ENCODE measurements around the gene KCNQ1.
A peak's percentile ranks its signal among the peaks of the same experiment; 100 is the strongest.

The KCNQ1 gene

GRCh38 chr11:2888266-2888968, 443.6 kb downstream of the KCNQ1 start (continued):
- no peak for TF ChIP-seq PATZ1 (CRISPR knock-in tag; IDR thresholded peaks at IDR 0.05; ENCODE audit: borderline replicate concordance)

GRCh38 chr11:2889362-2890273, 444.8 kb downstream of the KCNQ1 start:
- no peak for TF ChIP-seq PATZ1 (CRISPR knock-in tag; IDR thresholded peaks at IDR 0.05; ENCODE audit: borderline replicate concordance)
- no peak for TF ChIP-seq ZNF70 (CRISPR knock-in tag; IDR thresholded peaks at IDR 0.05)
- TF ChIP-seq, protein P1, sequence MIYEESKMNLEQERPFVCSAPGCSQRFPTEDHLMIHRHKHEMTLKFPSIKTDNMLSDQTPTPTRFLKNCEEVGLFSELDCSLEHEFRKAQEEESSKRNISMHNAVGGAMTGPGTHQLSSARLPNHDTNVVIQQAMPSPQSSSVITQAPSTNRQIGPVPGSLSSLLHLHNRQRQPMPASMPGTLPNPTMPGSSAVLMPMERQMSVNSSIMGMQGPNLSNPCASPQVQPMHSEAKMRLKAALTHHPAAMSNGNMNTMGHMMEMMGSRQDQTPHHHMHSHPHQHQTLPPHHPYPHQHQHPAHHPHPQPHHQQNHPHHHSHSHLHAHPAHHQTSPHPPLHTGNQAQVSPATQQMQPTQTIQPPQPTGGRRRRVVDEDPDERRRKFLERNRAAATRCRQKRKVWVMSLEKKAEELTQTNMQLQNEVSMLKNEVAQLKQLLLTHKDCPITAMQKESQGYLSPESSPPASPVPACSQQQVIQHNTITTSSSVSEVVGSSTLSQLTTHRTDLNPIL (CRISPR knock-in tag; IDR thresholded peaks at IDR 0.05; ENCODE audit: low read depth): no peak
- no peak for ATAC-seq

GRCh38 chr11:2890466-2891294, 445.9 kb downstream of the KCNQ1 start:
- no peak for ATAC-seq
- TF ChIP-seq ZFP30 (CRISPR knock-in tag; IDR thresholded peaks at IDR 0.05) (no peak), ZNF70 (CRISPR knock-in tag; IDR thresholded peaks at IDR 0.05) (no peak), ZFP3 (CRISPR knock-in tag; IDR thresholded peaks at IDR 0.05) (no peak), TSHZ2 (CRISPR knock-in tag; IDR thresholded peaks at IDR 0.05) (no peak), PATZ1 (CRISPR knock-in tag; IDR thresholded peaks at IDR 0.05; ENCODE audit: borderline replicate concordance) (no peak), SNAI2 (CRISPR knock-in tag; IDR thresholded peaks at IDR 0.05) (no peak), ZC3H10 (CRISPR knock-in tag; IDR thresholded peaks at IDR 0.05) (no peak), RARB (CRISPR knock-in tag; IDR thresholded peaks at IDR 0.05) (no peak), ISL1 (CRISPR knock-in tag; IDR thresholded peaks at IDR 0.05) (no peak)

GRCh38 chr11:2891326-2892214, 446.8 kb downstream of the KCNQ1 start:
- peak; percentile 7; the same call in 2 of the 3 replicates for ATAC-seq
- TF ChIP-seq ZNF70 (CRISPR knock-in tag; IDR thresholded peaks at IDR 0.05) (no peak), BACH2 (CRISPR knock-in tag; IDR thresholded peaks at IDR 0.05; ENCODE audit: borderline replicate concordance) (no peak), ZFP30 (CRISPR knock-in tag; IDR thresholded peaks at IDR 0.05) (no peak), RARB (CRISPR knock-in tag; IDR thresholded peaks at IDR 0.05) (no peak), SNAI2 (CRISPR knock-in tag; IDR thresholded peaks at IDR 0.05) (no peak), ESRRG (CRISPR knock-in tag; IDR thresholded peaks at IDR 0.05) (no peak), ZNF8 (CRISPR knock-in tag; IDR thresholded peaks at IDR 0.05) (no peak), GLIS3 (CRISPR knock-in tag; IDR thresholded peaks at IDR 0.05) (no peak), ZFP3 (CRISPR knock-in tag; IDR thresholded peaks at IDR 0.05) (no peak), PPARA (CRISPR knock-in tag; IDR thresholded peaks at IDR 0.05; ENCODE audit: borderline replicate concordance) (no peak), ISL1 (CRISPR knock-in tag; IDR thresholded peaks at IDR 0.05) (no peak), ZC3H10 (CRISPR knock-in tag; IDR thresholded peaks at IDR 0.05) (no peak), OSR1 (CRISPR knock-in tag; IDR thresholded peaks at IDR 0.05) (no peak)
- TF ChIP-seq, protein P2, sequence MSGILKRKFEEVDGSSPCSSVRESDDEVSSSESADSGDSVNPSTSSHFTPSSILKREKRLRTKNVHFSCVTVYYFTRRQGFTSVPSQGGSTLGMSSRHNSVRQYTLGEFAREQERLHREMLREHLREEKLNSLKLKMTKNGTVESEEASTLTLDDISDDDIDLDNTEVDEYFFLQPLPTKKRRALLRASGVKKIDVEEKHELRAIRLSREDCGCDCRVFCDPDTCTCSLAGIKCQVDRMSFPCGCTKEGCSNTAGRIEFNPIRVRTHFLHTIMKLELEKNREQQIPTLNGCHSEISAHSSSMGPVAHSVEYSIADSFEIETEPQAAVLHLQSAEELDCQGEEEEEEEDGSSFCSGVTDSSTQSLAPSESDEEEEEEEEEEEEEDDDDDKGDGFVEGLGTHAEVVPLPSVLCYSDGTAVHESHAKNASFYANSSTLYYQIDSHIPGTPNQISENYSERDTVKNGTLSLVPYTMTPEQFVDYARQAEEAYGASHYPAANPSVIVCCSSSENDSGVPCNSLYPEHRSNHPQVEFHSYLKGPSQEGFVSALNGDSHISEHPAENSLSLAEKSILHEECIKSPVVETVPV (CRISPR knock-in tag; IDR thresholded peaks at IDR 0.05): no peak
- TF ChIP-seq, protein P1 (CRISPR knock-in tag; IDR thresholded peaks at IDR 0.05; ENCODE audit: low read depth): no peak

All from SK-N-SH treated with all-trans-retinoic acid at 6 μM for 48 hours (cell line).